ENCODE results near the gene MTUS2. TPM values are rescaled to one million over a fixed set of nuclear protein-coding genes. Genes with fewer than 3 reads are reported as not detected.

The MTUS2 gene
- total and polyA plus RNA-seq, 3 experiments from 2014 or later, result 0.60 TPM; not detected in 2

GRCh38 chr13:29099781-29100406 is 279.8 kb downstream of the MTUS2 start:
- no peaks in the 10 kb centered on the region for H3K27me3 Mint-ChIP-seq
- peaks cover 0 to 8% (median 0%) of the 10 kb centered on the region in 5 donors for H3K9me3 Mint-ChIP-seq
- H3K27ac Mint-ChIP-seq, result no peak overlapping the region
- no peak overlapping the region for H3K4me3 Mint-ChIP-seq
- ChIA-PET CTCF (no interaction called here), POLR2A (no interaction called here)
- Histone ChIP-seq H3K27me3 (ENCODE audit: insufficient read depth, low read length, poor library complexity, severe bottlenecking) (no peaks in the 10 kb centered on the region), H3K27ac (ENCODE audit: low read depth, low read length) (no peak overlapping the region), H3K4me3 (ENCODE audit: low read length) (no peak overlapping the region), H3K4me1 (ENCODE audit: insufficient read depth, low read length) (no peaks in the 10 kb centered on the region), H3K9me3 (ENCODE audit: low read length) (no peaks in the 10 kb centered on the region), H3K36me3 (ENCODE audit: insufficient read depth, low read length) (no peaks in the 10 kb centered on the region)
- H3K36me3 Mint-ChIP-seq, result no peaks in the 10 kb centered on the region
- no peak for DNase-seq
- H3K4me1 Mint-ChIP-seq, result no peaks in the 10 kb centered on the region

GRCh38 chr13:29100758-29101157 is 280.6 kb downstream of the MTUS2 start:
- POLR2A ChIA-PET, result no interaction called here
- no peak for DNase-seq
- Mint-ChIP-seq H3K27me3 (no peaks in the 10 kb centered on the region), H3K4me1 (no peaks in the 10 kb centered on the region), H3K9me3 (peaks cover 0 to 8% (median 0%) of the 10 kb centered on the region in 5 donors), H3K4me3 (no peak overlapping the region), H3K27ac (no peak overlapping the region), H3K36me3 (no peaks in the 10 kb centered on the region)
- Histone ChIP-seq H3K36me3 (ENCODE audit: insufficient read depth, low read length) (no peaks in the 10 kb centered on the region), H3K27me3 (ENCODE audit: insufficient read depth, low read length, poor library complexity, severe bottlenecking) (no peaks in the 10 kb centered on the region), H3K4me1 (ENCODE audit: insufficient read depth, low read length) (no peaks in the 10 kb centered on the region), H3K9me3 (ENCODE audit: low read length) (no peaks in the 10 kb centered on the region), H3K4me3 (ENCODE audit: low read length) (no peak overlapping the region), H3K27ac (ENCODE audit: low read depth, low read length) (no peak overlapping the region)
- CTCF ChIA-PET, result no interaction called here

GRCh38 chr13:29101409-29101808 is 281.3 kb downstream of the MTUS2 start:
- no peaks in the 10 kb centered on the region for H3K27me3 Mint-ChIP-seq
- no peaks in the 10 kb centered on the region for H3K36me3 Mint-ChIP-seq
- no peak for DNase-seq
- H3K36me3 ChIP-seq (ENCODE audit: insufficient read depth, low read length), result no peaks in the 10 kb centered on the region
- no peaks in the 10 kb centered on the region for H3K4me1 Mint-ChIP-seq
- no peaks in the 10 kb centered on the region for H3K27me3 ChIP-seq (ENCODE audit: insufficient read depth, low read length, poor library complexity, severe bottlenecking)
- ChIA-PET CTCF (no interaction called here), POLR2A (no interaction called here)
- H3K4me3 Mint-ChIP-seq, result no peak overlapping the region
- no peak overlapping the region for H3K27ac ChIP-seq (ENCODE audit: low read depth, low read length)
- peak overlapping the region in 1 of 8 donors; percentile 6 for H3K27ac Mint-ChIP-seq
- H3K9me3 ChIP-seq (ENCODE audit: low read length), result no peaks in the 10 kb centered on the region
- H3K4me3 ChIP-seq (ENCODE audit: low read length), result no peak overlapping the region
- H3K4me1 ChIP-seq (ENCODE audit: insufficient read depth, low read length), result no peaks in the 10 kb centered on the region
- peaks cover 0 to 8% (median 0%) of the 10 kb centered on the region in 5 donors for H3K9me3 Mint-ChIP-seq

- H3K27me3 Mint-ChIP-seq, result no peaks in the 10 kb centered on the region
- H3K4me1 Mint-ChIP-seq, result no peaks in the 10 kb centered on the region
- no peak overlapping the region for H3K4me3 Mint-ChIP-seq
Measured at GRCh38 chr13:29101905-29102304, 281.8 kb downstream of the MTUS2 start.

GRCh38 chr13:29103065-29103800 is 283.1 kb downstream of the MTUS2 start:
- no peaks in the 10 kb centered on the region for H3K9me3 ChIP-seq (ENCODE audit: low read length)
- H3K27me3 Mint-ChIP-seq, result no peaks in the 10 kb centered on the region
- H3K27ac Mint-ChIP-seq, result no peak overlapping the region
- no peak overlapping the region for H3K4me3 Mint-ChIP-seq
- CTCF ChIA-PET, result no interaction called here
- H3K36me3 Mint-ChIP-seq, result no peaks in the 10 kb centered on the region
- DNase-seq, result no peak
- no peaks in the 10 kb centered on the region for H3K4me1 ChIP-seq (ENCODE audit: insufficient read depth, low read length)
- POLR2A ChIA-PET, result no interaction called here
- peaks cover 0 to 4% (median 0%) of the 10 kb centered on the region in 5 donors for H3K9me3 Mint-ChIP-seq
- no peak overlapping the region for H3K27ac ChIP-seq (ENCODE audit: low read depth, low read length)
- H3K36me3 ChIP-seq (ENCODE audit: insufficient read depth, low read length), result no peaks in the 10 kb centered on the region
- H3K4me3 ChIP-seq (ENCODE audit: low read length), result no peak overlapping the region
- no peaks in the 10 kb centered on the region for H3K4me1 Mint-ChIP-seq
- H3K27me3 ChIP-seq (ENCODE audit: insufficient read depth, low read length, poor library complexity, severe bottlenecking), result no peaks in the 10 kb centered on the region

More at GRCh38 chr13:29101905-29102304, 281.8 kb downstream of the MTUS2 start:
- no peaks in the 10 kb centered on the region for H3K36me3 ChIP-seq (ENCODE audit: insufficient read depth, low read length)
- ChIA-PET POLR2A (no interaction called here), CTCF (no interaction called here)
- H3K27ac Mint-ChIP-seq, result no peak overlapping the region
- H3K9me3 ChIP-seq (ENCODE audit: low read length), result no peaks in the 10 kb centered on the region
- no peaks in the 10 kb centered on the region for H3K27me3 ChIP-seq (ENCODE audit: insufficient read depth, low read length, poor library complexity, severe bottlenecking)
- no peak overlapping the region for H3K4me3 ChIP-seq (ENCODE audit: low read length)
- DNase-seq, result no peak
- no peaks in the 10 kb centered on the region for H3K4me1 ChIP-seq (ENCODE audit: insufficient read depth, low read length)
- H3K36me3 Mint-ChIP-seq, result no peaks in the 10 kb centered on the region
- peaks cover 0 to 6% (median 0%) of the 10 kb centered on the region in 5 donors for H3K9me3 Mint-ChIP-seq
- H3K27ac ChIP-seq (ENCODE audit: low read depth, low read length), result no peak overlapping the region

- H3K27ac Mint-ChIP-seq, result no peak overlapping the region
- H3K27me3 Mint-ChIP-seq, result no peaks in the 10 kb centered on the region
- no peaks in the 10 kb centered on the region for H3K4me1 Mint-ChIP-seq
- Histone ChIP-seq H3K27ac (ENCODE audit: low read depth, low read length) (no peak overlapping the region), H3K36me3 (ENCODE audit: insufficient read depth, low read length) (no peaks in the 10 kb centered on the region), H3K4me1 (ENCODE audit: insufficient read depth, low read length) (no peaks in the 10 kb centered on the region), H3K9me3 (ENCODE audit: low read length) (no peaks in the 10 kb centered on the region), H3K4me3 (ENCODE audit: low read length) (no peak overlapping the region), H3K27me3 (ENCODE audit: insufficient read depth, low read length, poor library complexity, severe bottlenecking) (no peaks in the 10 kb centered on the region)
- ChIA-PET POLR2A (no interaction called here), CTCF (no interaction called here)
- DNase-seq, result no peak
- H3K4me3 Mint-ChIP-seq, result no peak overlapping the region
- peaks cover 0 to 4% (median 0%) of the 10 kb centered on the region in 5 donors for H3K9me3 Mint-ChIP-seq
- no peaks in the 10 kb centered on the region for H3K36me3 Mint-ChIP-seq
Measured at GRCh38 chr13:29104461-29104860, 284.3 kb downstream of the MTUS2 start.

GRCh38 chr13:29105779-29106178 is 285.6 kb downstream of the MTUS2 start:
- CTCF ChIA-PET, result no interaction called here
- H3K36me3 Mint-ChIP-seq, result no peaks in the 10 kb centered on the region
- H3K27ac Mint-ChIP-seq, result no peak overlapping the region
- no peaks in the 10 kb centered on the region for H3K4me1 Mint-ChIP-seq
- no peaks in the 10 kb centered on the region for H3K9me3 Mint-ChIP-seq
- H3K4me3 Mint-ChIP-seq, result no peak overlapping the region
- DNase-seq, result no peak
- H3K27me3 Mint-ChIP-seq, result no peaks in the 10 kb centered on the region
- POLR2A ChIA-PET, result no interaction called here
- Histone ChIP-seq H3K36me3 (ENCODE audit: insufficient read depth, low read length) (no peaks in the 10 kb centered on the region), H3K4me3 (ENCODE audit: low read length) (no peak overlapping the region), H3K9me3 (ENCODE audit: low read length) (no peaks in the 10 kb centered on the region), H3K4me1 (ENCODE audit: insufficient read depth, low read length) (no peaks in the 10 kb centered on the region), H3K27ac (ENCODE audit: low read depth, low read length) (no peak overlapping the region), H3K27me3 (ENCODE audit: insufficient read depth, low read length, poor library complexity, severe bottlenecking) (no peaks in the 10 kb centered on the region)

GRCh38 chr13:29106651-29107050 is 286.5 kb downstream of the MTUS2 start:
- CTCF ChIA-PET, result no interaction called here
- Histone ChIP-seq H3K4me3 (ENCODE audit: low read length) (no peak overlapping the region), H3K4me1 (ENCODE audit: insufficient read depth, low read length) (no peaks in the 10 kb centered on the region), H3K9me3 (ENCODE audit: low read length) (no peaks in the 10 kb centered on the region), H3K27ac (ENCODE audit: low read depth, low read length) (no peak overlapping the region), H3K27me3 (ENCODE audit: insufficient read depth, low read length, poor library complexity, severe bottlenecking) (no peaks in the 10 kb centered on the region), H3K36me3 (ENCODE audit: insufficient read depth, low read length) (no peaks in the 10 kb centered on the region)
- Mint-ChIP-seq H3K36me3 (no peaks in the 10 kb centered on the region), H3K4me3 (no peak overlapping the region), H3K9me3 (no peaks in the 10 kb centered on the region), H3K27me3 (no peaks in the 10 kb centered on the region), H3K4me1 (no peaks in the 10 kb centered on the region), H3K27ac (no peak overlapping the region)
- DNase-seq, result no peak
- POLR2A ChIA-PET, result no interaction called here
